Measurements from ENCODE around the gene CDH4. TPM values are rescaled to one million over a fixed set of nuclear protein-coding genes. Genes with fewer than 3 reads are reported as not detected.

CDH4 gene
- polyA plus RNA-seq, 1 donor (not counting 4 experiments of a cell fraction or from before 2014, with no cell fraction given) = 2.2 TPM

- no peak overlapping the region for H3K27ac ChIP-seq (ENCODE audit: control insufficient read depth, insufficient read depth, low read length)
- H3K36me3 ChIP-seq (ENCODE audit: control insufficient read depth in 2 of 2, extremely low read depth in 1 of 2, insufficient read depth in 2 of 2, low read length in 2 of 2) = no peaks in the 10 kb centered on the region
- H3K4me3 ChIP-seq (ENCODE audit: control insufficient read depth in 2 of 3, extremely low read depth in 1 of 3, insufficient read depth in 2 of 3, low read depth in 1 of 3, low read length in 3 of 3) = no peak overlapping the region
- H3K9me1 ChIP-seq (ENCODE audit: control insufficient read depth, extremely low read depth, insufficient read depth, low read length) = no peaks in the 10 kb centered on the region
- no peak overlapping the region for H2AFZ ChIP-seq (ENCODE audit: control insufficient read depth, low read length)
- dilution Hi-C loops (cut with MboI; ENCODE audit: extremely low pct_ligation_motif_present, low sequenced_read_pairs) = no loop called here
- FAIRE-seq (no peak), DNase-seq (ENCODE audit: low read depth, low spot score) (no peak)
- H3K27me3 ChIP-seq (ENCODE audit: control insufficient read depth, extremely low read depth, insufficient read depth, low read length) = peaks cover 8% of the 10 kb centered on the region
- H3K4me1 ChIP-seq (ENCODE audit: control insufficient read depth, extremely low read depth, insufficient read depth, low read length) = peaks cover under 1% of the 10 kb centered on the region
- no peak overlapping the region for H3K4me2 ChIP-seq (ENCODE audit: control insufficient read depth, extremely low read depth, insufficient read depth, low read depth, low read length)
- TF ChIP-seq EZH2 (IDR thresholded peaks at IDR 0.05; ENCODE audit: low read length) = no peak
- TF ChIP-seq, protein P1, sequence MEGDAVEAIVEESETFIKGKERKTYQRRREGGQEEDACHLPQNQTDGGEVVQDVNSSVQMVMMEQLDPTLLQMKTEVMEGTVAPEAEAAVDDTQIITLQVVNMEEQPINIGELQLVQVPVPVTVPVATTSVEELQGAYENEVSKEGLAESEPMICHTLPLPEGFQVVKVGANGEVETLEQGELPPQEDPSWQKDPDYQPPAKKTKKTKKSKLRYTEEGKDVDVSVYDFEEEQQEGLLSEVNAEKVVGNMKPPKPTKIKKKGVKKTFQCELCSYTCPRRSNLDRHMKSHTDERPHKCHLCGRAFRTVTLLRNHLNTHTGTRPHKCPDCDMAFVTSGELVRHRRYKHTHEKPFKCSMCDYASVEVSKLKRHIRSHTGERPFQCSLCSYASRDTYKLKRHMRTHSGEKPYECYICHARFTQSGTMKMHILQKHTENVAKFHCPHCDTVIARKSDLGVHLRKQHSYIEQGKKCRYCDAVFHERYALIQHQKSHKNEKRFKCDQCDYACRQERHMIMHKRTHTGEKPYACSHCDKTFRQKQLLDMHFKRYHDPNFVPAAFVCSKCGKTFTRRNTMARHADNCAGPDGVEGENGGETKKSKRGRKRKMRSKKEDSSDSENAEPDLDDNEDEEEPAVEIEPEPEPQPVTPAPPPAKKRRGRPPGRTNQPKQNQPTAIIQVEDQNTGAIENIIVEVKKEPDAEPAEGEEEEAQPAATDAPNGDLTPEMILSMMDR (optimal IDR thresholded peaks at IDR 0.05 in 1 of 3, IDR thresholded peaks at IDR 0.05 in 1 of 3, conservative IDR thresholded peaks at IDR 0.05 in 1 of 3; ENCODE audit: extremely low read depth in 1 of 3, insufficient read depth in 2 of 3, low read length in 3 of 3) = no peak
- H3K9me3 ChIP-seq (ENCODE audit: control insufficient read depth, low read depth, low read length) = no peaks in the 10 kb centered on the region
- peaks cover 3% of the 10 kb centered on the region for H4K20me1 ChIP-seq (ENCODE audit: control insufficient read depth, extremely low read depth, insufficient read depth, low read length)
- no peaks in the 10 kb centered on the region for H3K79me2 ChIP-seq (ENCODE audit: control insufficient read depth, insufficient read depth, low read length)
- no peak overlapping the region for H3K9ac ChIP-seq (ENCODE audit: control insufficient read depth, extremely low read depth, insufficient read depth, low read length)
Measured at GRCh38 chr20:61690150-61690549, 438.1 kb downstream of the CDH4 start.

GRCh38 chr20:61690993-61691838 lies 439.2 kb downstream of the CDH4 start:
- no peaks in the 10 kb centered on the region for H3K9me3 ChIP-seq (ENCODE audit: control insufficient read depth, low read depth, low read length)
- peaks cover 5% of the 10 kb centered on the region for H3K27me3 ChIP-seq (ENCODE audit: control insufficient read depth, extremely low read depth, insufficient read depth, low read length)
- DNase-seq (ENCODE audit: low read depth, low spot score) (no peak), FAIRE-seq (no peak)
- no peaks in the 10 kb centered on the region for H3K9me1 ChIP-seq (ENCODE audit: control insufficient read depth, extremely low read depth, insufficient read depth, low read length)
- no peaks in the 10 kb centered on the region for H3K36me3 ChIP-seq (ENCODE audit: control insufficient read depth in 2 of 2, extremely low read depth in 1 of 2, insufficient read depth in 2 of 2, low read length in 2 of 2)
- H3K4me1 ChIP-seq (ENCODE audit: control insufficient read depth, extremely low read depth, insufficient read depth, low read length) = no peaks in the 10 kb centered on the region
- TF ChIP-seq, protein P1 (optimal IDR thresholded peaks at IDR 0.05 in 1 of 3, IDR thresholded peaks at IDR 0.05 in 1 of 3, conservative IDR thresholded peaks at IDR 0.05 in 1 of 3; ENCODE audit: extremely low read depth in 1 of 3, insufficient read depth in 2 of 3, low read length in 3 of 3) = no peak
- no peak for TF ChIP-seq EZH2 (IDR thresholded peaks at IDR 0.05; ENCODE audit: low read length)
- H3K27ac ChIP-seq (ENCODE audit: control insufficient read depth, insufficient read depth, low read length) = no peak overlapping the region
- dilution Hi-C loops (cut with MboI; ENCODE audit: extremely low pct_ligation_motif_present, low sequenced_read_pairs) = no loop called here
- peaks cover 3% of the 10 kb centered on the region for H4K20me1 ChIP-seq (ENCODE audit: control insufficient read depth, extremely low read depth, insufficient read depth, low read length)
- H3K4me3 ChIP-seq (ENCODE audit: control insufficient read depth in 2 of 3, extremely low read depth in 1 of 3, insufficient read depth in 2 of 3, low read depth in 1 of 3, low read length in 3 of 3) = no peak overlapping the region
- no peaks in the 10 kb centered on the region for H3K79me2 ChIP-seq (ENCODE audit: control insufficient read depth, insufficient read depth, low read length)
- no peak overlapping the region for H3K9ac ChIP-seq (ENCODE audit: control insufficient read depth, extremely low read depth, insufficient read depth, low read length)
- H2AFZ ChIP-seq (ENCODE audit: control insufficient read depth, low read length) = no peak overlapping the region
- H3K4me2 ChIP-seq (ENCODE audit: control insufficient read depth, extremely low read depth, insufficient read depth, low read depth, low read length) = no peak overlapping the region

Data from keratinocyte (primary cell).